ENCODE data around the gene PADI4.

The PADI4 gene

DNA sequence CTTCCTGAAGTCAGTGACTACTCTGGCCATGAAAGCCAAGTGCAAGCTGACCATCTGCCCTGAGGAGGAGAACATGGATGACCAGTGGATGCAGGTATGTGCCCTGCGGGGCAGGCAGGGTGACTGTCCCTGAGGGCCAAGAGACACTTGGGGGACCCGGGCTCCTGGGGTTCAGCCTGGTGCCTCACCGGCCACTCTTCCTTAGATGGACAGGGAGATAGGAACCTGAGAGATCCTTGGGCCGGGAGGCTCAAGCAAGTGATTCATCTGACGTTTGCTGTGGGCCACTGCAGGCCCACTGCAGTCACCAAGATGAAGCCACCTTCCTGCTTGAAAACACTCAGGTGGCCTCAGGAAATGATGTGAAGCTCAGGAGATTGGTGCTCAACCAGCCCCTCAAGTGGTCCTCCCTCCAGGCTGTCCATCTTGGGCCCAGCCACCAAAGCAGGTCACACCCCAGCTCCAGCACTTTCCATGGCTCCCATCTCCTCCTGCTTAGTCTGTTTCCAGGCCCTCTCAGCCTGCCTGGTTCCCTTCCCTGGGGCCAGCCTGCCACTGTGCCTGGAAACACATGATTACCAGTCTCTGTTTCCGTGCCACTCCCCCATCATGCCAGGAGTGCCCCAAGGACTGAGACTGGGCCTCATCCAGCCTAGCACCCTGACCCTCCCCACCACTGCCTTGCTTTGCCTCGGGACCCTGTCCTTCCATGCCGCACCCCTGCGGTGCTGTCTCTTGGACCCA is 38.2 kb downstream of the PADI4 start:
- no peak for DNase-seq (ENCODE audit: low read depth in 2 of 2)
- TF ChIP-seq, protein P1, sequence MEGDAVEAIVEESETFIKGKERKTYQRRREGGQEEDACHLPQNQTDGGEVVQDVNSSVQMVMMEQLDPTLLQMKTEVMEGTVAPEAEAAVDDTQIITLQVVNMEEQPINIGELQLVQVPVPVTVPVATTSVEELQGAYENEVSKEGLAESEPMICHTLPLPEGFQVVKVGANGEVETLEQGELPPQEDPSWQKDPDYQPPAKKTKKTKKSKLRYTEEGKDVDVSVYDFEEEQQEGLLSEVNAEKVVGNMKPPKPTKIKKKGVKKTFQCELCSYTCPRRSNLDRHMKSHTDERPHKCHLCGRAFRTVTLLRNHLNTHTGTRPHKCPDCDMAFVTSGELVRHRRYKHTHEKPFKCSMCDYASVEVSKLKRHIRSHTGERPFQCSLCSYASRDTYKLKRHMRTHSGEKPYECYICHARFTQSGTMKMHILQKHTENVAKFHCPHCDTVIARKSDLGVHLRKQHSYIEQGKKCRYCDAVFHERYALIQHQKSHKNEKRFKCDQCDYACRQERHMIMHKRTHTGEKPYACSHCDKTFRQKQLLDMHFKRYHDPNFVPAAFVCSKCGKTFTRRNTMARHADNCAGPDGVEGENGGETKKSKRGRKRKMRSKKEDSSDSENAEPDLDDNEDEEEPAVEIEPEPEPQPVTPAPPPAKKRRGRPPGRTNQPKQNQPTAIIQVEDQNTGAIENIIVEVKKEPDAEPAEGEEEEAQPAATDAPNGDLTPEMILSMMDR (IDR thresholded peaks at IDR 0.05; ENCODE audit: low read depth, low read length) = no peak
- H3K4me3 ChIP-seq (replicated peaks in 1 of 2; ENCODE audit: low read depth in 2 of 2, low read length in 2 of 2) = no peak overlapping the region

DNA sequence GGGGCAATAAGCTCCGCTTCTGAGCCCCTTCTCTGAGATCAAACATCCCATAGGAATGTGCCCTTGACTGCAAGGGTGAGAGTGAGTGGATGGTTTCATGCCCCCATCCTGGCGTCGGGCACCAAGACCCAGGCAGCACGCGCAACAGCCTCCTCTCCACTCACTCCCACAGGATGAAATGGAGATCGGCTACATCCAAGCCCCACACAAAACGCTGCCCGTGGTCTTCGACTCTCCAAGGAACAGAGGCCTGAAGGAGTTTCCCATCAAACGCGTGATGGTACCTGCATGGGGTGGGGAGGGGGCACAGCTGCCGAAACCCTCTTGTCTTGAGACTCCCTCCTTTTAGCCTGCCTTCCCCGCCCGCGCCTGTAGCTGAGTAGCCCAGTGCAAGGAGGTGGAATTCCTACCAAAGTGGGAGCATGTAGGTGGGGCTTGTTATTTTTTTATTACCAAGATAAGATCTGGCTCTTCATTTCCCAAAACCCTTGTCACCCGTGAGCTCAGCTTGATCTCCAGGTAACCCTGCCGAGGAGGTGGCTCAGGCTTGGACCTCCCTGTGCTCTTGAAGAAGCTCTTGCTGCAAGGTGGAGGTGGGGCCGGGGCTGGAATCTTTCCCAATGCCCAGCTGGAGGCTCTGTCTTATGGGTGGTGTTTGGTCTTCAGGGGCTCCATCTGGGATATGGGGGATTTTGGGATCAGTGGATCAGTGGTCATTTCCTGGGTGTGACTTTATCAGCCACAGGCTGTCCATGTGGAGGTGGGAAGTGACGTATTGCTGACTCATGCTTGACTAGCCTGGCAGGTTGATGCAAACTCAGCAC is 40.0 kb downstream of the PADI4 start:
- DNase-seq (ENCODE audit: low read depth in 2 of 2) = peak; percentile 22 to 79
- TF ChIP-seq, protein P1 (IDR thresholded peaks at IDR 0.05; ENCODE audit: low read depth, low read length) = no peak
- H3K4me3 ChIP-seq (replicated peaks in 1 of 2; ENCODE audit: low read depth in 2 of 2, low read length in 2 of 2) = no peak overlapping the region

DNA sequence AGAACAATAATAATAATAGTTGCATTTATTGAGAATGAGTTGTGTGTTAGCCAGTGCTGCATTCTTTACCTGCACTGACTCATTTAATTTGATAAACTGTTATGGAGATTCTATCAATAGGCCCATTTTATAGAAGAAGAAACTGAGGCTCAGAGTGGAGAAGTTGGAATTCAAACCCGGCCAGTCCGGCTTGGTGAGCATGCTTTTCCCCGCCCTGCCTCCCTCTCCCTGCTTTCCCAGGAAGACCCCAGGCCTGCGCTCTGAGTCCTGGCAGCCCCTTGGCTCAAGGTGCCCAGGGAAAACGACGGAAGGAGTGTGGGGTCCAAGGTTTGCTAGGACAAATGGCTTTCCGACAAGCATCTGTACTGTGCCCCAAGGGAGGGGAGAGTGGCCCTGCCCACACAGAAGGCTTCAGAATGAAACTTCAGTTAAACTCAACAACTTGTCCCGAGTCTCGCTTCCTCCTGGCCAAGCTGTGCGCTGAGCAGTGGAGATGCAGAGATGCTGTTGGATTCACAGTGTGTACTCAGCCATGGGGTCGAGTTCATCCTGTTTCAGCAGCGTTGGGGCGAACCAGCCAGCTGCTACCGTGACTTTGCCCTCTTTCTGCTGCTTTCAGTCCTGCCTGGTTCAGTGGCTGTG is 40.7 kb downstream of the PADI4 start:
- H3K4me3 ChIP-seq (replicated peaks in 1 of 2; ENCODE audit: low read depth in 2 of 2, low read length in 2 of 2) = no peak overlapping the region
- TF ChIP-seq, protein P1 (IDR thresholded peaks at IDR 0.05; ENCODE audit: low read depth, low read length) = no peak
- DNase-seq (ENCODE audit: low read depth in 2 of 2) = no peak

DNA sequence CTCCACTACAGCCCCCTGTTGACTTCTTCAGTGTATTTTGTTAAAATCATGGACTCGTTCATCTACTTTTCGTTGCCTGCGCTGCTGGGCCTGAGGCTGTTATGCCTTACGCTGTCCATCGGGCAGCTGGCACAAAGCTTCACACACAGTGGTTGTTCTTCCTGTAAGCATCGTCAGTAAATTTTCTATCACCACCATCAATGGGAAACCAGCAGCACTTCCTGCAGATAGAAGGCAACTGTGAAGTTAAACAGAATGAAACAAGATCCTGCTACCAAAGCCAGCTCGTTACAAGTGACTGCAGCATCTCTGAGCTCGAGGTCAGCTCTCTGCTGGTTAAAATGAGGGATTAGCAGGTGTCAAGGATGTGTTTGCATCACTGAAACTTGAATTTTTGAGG is 42.1 kb downstream of the PADI4 start:
- TF ChIP-seq, protein P1 (IDR thresholded peaks at IDR 0.05; ENCODE audit: low read depth, low read length) = no peak
- H3K4me3 ChIP-seq (replicated peaks in 1 of 2; ENCODE audit: low read depth in 2 of 2, low read length in 2 of 2) = no peak overlapping the region
- DNase-seq (ENCODE audit: low read depth in 2 of 2) = no peak

DNA sequence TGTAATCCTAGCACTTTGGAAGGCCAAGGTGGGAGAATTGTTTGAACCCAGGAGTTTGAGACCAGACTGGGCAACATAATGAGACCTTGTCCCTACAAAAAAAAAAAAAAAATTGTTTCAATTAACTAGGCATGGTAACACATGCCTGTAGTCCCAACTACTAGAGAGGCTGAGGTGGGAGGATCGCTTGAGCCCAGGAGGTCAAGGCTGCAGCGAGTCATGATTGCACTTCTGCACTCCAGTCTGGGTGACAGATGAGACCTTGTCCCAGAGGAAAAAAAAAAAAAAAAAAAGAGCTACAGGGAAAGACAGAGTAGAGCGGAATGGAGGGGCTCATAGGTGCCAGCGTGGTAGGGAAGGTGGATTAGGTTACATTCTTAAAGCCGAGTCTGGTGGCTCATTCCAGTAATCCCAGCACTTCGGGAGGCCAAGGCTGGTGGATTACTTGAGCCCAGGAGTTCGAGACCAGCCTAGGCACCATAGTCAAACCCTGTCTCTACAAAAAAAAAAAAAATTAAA is 43.0 kb downstream of the PADI4 start:
- H3K4me3 ChIP-seq (replicated peaks in 1 of 2; ENCODE audit: low read depth in 2 of 2, low read length in 2 of 2) = no peak overlapping the region
- no peak for DNase-seq (ENCODE audit: low read depth in 2 of 2)
- TF ChIP-seq, protein P1 (IDR thresholded peaks at IDR 0.05; ENCODE audit: low read depth, low read length) = no peak

DNA sequence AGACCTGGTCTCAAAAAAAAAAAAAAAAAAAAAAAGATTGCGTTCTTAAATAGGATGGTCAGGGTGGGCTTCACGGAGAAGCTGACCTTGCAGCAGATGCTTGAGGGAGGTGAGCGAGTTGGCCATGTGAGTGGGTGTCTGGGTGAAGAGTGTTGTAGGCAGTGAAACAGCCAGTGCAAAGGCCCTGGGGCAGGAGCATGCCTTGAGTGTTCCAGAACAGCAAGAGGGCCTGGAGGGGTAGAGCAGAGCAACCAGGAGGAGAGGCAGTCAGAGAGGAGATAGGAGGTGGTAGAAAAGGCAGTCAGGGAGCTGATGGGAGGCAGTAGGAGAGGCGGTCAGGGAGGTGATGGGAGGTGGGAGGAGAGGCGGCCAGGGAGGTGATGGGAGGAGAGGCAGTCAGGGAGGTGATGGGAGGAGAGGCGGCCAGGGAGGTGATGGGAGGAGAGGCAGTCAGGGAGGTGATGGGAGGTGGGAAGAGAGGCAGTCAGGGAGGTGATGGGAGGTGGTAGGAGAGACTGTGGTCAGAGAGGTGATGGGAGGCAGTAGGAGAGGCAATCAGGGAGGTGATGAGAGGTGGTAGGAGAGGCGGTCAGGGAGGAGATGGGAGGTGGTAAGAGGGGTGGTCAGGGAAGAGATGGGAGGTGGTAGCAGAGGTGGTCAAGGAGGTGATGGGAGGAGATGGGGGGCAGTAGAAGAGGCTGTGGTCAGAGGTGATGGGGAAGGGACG is 43.8 kb downstream of the PADI4 start:
- no peak overlapping the region for H3K4me3 ChIP-seq (replicated peaks in 1 of 2; ENCODE audit: low read depth in 2 of 2, low read length in 2 of 2)
- no peak for DNase-seq (ENCODE audit: low read depth in 2 of 2)
- TF ChIP-seq, protein P1 (IDR thresholded peaks at IDR 0.05; ENCODE audit: low read depth, low read length) = no peak
